Epidermal melanocyte (primary cell): ENCODE data around the gene CALCA.
"Not testable (repeated sequence)": the region's sequence is repeated elsewhere in the genome, so short reads cannot be mapped to it uniquely, and the experiment has no call there.

ENCODE experiments used
- DNase-seq: peaks from one replicate; pipeline ENCODE4 v3.0.0; 2011; ENCODE audit warnings: low spot score; ENCODE audit not compliant: insufficient read length

Gene CALCA

GRCh38 chr11:14971865-14972580, at the start of gene CALCA:
Gene CALCA (minus strand): TSS chr11:14972351. CDS start chr11:14971192, 1,159 bp downstream.
- no peak for DNase-seq

GRCh38 chr11:15016200-15016599, 44.0 kb upstream of the CALCA start:
- DNase-seq, result no peak

- no peak for DNase-seq
Observed at GRCh38 chr11:15011776-15012345, 39.7 kb upstream of the CALCA start.

- DNase-seq, result no peak
Observed at GRCh38 chr11:15010865-15011264, 38.7 kb upstream of the CALCA start.

- no peak for DNase-seq
Observed at GRCh38 chr11:15006139-15006759, 34.1 kb upstream of the CALCA start.

- DNase-seq, result not testable (repeated sequence)
Observed at GRCh38 chr11:14988133-14988532, 16.0 kb upstream of the CALCA start.

GRCh38 chr11:14981507-14981906, 9.4 kb upstream of the CALCA start:
- DNase-seq, result no peak

- DNase-seq, result no peak
Observed at GRCh38 chr11:14980854-14981253, 8.7 kb upstream of the CALCA start.

GRCh38 chr11:14977101-14977880, 5.1 kb upstream of the CALCA start:
- no peak for DNase-seq

- DNase-seq, result no peak
Observed at GRCh38 chr11:14975252-14975587, 3.1 kb upstream of the CALCA start.

- no peak for DNase-seq
Observed at GRCh38 chr11:14974515-14975251, 2.5 kb upstream of the CALCA start.

GRCh38 chr11:14973621-14974514, 1.7 kb upstream of the CALCA start:
- DNase-seq, result no peak

GRCh38 chr11:14972581-14973495, 687 bp upstream of the CALCA start:
- no peak for DNase-seq

GRCh38 chr11:14969901-14970323, 2.2 kb downstream of the CALCA start:
- no peak for DNase-seq

- no peak for DNase-seq
Observed at GRCh38 chr11:14967581-14968243, 4.4 kb downstream of the CALCA start.

GRCh38 chr11:14956111-14956510, 16.0 kb downstream of the CALCA start:
- DNase-seq, result no peak

GRCh38 chr11:14954581-14954980, 17.6 kb downstream of the CALCA start:
- DNase-seq, result no peak

- DNase-seq, result no peak
Observed at GRCh38 chr11:14953904-14954303, 18.2 kb downstream of the CALCA start.
